Mesendoderm (in vitro differentiated cells): ENCODE data around the gene PADI3.

Experiments
- DNase-seq: peaks from one replicate; pipeline ENCODE4 v3.0.0; 2013
- H2AK5ac ChIP-seq: 2 replicates; pipeline ENCODE4 v1.6.1; 2013; ENCODE audit warnings: low read length, inconsistent platforms
- H2BK120ac ChIP-seq: 2 replicates; pipeline ENCODE4 v1.6.1; 2013; ENCODE audit warnings: low read depth, mild to moderate bottlenecking, low read length, moderate library complexity, mixed read lengths
- H2BK15ac ChIP-seq: replicated peaks from 2 replicates; pipeline ENCODE4 v1.6.1; 2013; ENCODE audit warnings: low read depth, mild to moderate bottlenecking, moderate library complexity
- H2BK5ac ChIP-seq: 2 replicates; pipeline ENCODE4 v1.6.1; 2013; ENCODE audit warnings: low read length, inconsistent platforms
- H3K18ac ChIP-seq: 2 replicates; pipeline ENCODE4 v1.6.1; 2013; ENCODE audit warnings: mild to moderate bottlenecking, low read length, mixed read lengths
- H3K23ac ChIP-seq: one replicate; pipeline ENCODE4 v1.6.1; 2013; ENCODE audit warnings: low read length
- H3K27ac ChIP-seq: 2 replicates; pipeline ENCODE4 v1.5.1; 2013; ENCODE audit warnings: low read depth, mild to moderate bottlenecking, inconsistent platforms, low read length, moderate library complexity
- H3K27me3 ChIP-seq: 2 replicates; pipeline ENCODE4 v1.6.1; 2013; ENCODE audit warnings: low read length, control low read depth, mild to moderate bottlenecking, inconsistent platforms; ENCODE audit not compliant: insufficient read depth, poor library complexity
- H3K36me3 ChIP-seq: 2 replicates; pipeline ENCODE4 v1.6.1; 2013; ENCODE audit warnings: low read length, inconsistent platforms; ENCODE audit not compliant: control insufficient read depth, insufficient read depth
- H3K4ac ChIP-seq: one replicate; pipeline ENCODE4 v1.6.1; 2013; ENCODE audit warnings: low read depth, mild to moderate bottlenecking, low read length, moderate library complexity
- H3K4me1 ChIP-seq: 2 replicates; pipeline ENCODE4 v1.6.1; 2013; ENCODE audit warnings: low read depth, low read length, inconsistent platforms; ENCODE audit not compliant: control insufficient read depth
- H3K4me2 ChIP-seq: 2 replicates; pipeline ENCODE4 v1.6.1; 2013; ENCODE audit warnings: low read length
- H3K4me3 ChIP-seq: 2 replicates; pipeline ENCODE4 v1.5.1; 2013; ENCODE audit warnings: mild to moderate bottlenecking, low read length
- H3K56ac ChIP-seq: one replicate; pipeline ENCODE4 v1.6.1; 2013; ENCODE audit warnings: low read length
- H3K79me1 ChIP-seq: 2 replicates; pipeline ENCODE4 v1.6.1; 2013; ENCODE audit warnings: low read length, inconsistent platforms
- H3K79me2 ChIP-seq: 2 replicates; pipeline ENCODE4 v1.6.1; 2013; ENCODE audit warnings: mild to moderate bottlenecking, low read length; ENCODE audit not compliant: control insufficient read depth, insufficient read depth
- H3K9ac ChIP-seq: 2 replicates; pipeline ENCODE4 v1.6.1; 2013; ENCODE audit warnings: low read length, inconsistent platforms
- H4K5ac ChIP-seq: one replicate; pipeline ENCODE4 v1.6.1; 2013; ENCODE audit warnings: low read length
- H4K8ac ChIP-seq: one replicate; pipeline ENCODE4 v1.6.1; 2013; ENCODE audit warnings: low read depth, mild to moderate bottlenecking, control low read depth, low read length, moderate library complexity
- WGBS: extraction: QIAGEN DNeasy Blood & Tissue Kit; methylation state at CpG from one replicate; pipeline ENCODE4 v1.1.7; 2013; ENCODE audit warnings: low lambda C conversion rate, missing lambda C conversion rate; ENCODE audit not compliant: insufficient coverage; ENCODE audit errors: extremely low coverage; 5-methylcytosine and 5-hydroxymethylcytosine counted together

PADI3 gene

DNA sequence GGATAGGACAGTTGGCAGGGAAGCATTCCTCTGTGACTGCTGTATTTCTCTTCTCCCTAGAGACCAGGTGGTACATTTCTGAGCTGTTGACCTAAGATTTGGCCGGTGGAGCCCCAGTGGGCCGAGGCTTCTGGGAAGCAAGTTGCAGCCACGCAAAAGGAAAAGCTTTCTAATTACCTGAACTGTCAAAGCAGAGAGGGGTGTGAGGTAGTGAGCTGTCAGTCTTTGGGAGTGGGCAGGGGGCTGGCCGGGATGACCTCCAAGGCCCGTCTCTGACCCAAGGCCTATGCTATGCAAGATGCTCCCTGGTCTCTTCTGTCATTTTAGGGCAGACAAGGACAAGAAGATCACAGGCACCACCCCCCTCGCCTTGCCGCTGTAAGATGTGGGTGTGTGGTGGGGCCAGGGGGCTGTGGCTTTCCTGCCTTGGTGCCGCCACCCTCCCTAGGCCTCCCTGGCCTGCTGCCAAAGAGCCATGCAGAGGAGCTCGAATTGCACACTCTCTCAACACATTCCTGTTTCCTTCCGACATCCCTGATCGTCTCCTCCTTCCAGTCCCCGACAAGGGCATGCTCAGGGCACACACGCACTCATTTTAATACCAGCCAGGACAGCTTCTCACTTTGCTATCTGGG, 36.3 kb upstream of the PADI3 start:
- Histone ChIP-seq H3K23ac (no peak overlapping the region), H4K5ac (no peak overlapping the region), H3K79me2 (no peaks in the 10 kb centered on the region), H2BK15ac (no peak overlapping the region), H3K4me1 (no peaks in the 10 kb centered on the region), H3K18ac (no peak overlapping the region), H3K56ac (no peak overlapping the region), H3K4me2 (no peak overlapping the region), H3K4ac (no peak overlapping the region), H4K8ac (no peak overlapping the region), H3K27me3 (no peaks in the 10 kb centered on the region), H2AK5ac (no peak overlapping the region), H3K9ac (no peak overlapping the region), H3K36me3 (no peaks in the 10 kb centered on the region), H3K4me3 (no peak overlapping the region), H3K27ac (no peak overlapping the region), H2BK120ac (no peak overlapping the region), H2BK5ac (no peak overlapping the region), H3K79me1 (no peaks in the 10 kb centered on the region)
- no CpG with 5 or more reads among the region's 13 CpGs for WGBS
- DNase-seq: peak; percentile 49

DNA sequence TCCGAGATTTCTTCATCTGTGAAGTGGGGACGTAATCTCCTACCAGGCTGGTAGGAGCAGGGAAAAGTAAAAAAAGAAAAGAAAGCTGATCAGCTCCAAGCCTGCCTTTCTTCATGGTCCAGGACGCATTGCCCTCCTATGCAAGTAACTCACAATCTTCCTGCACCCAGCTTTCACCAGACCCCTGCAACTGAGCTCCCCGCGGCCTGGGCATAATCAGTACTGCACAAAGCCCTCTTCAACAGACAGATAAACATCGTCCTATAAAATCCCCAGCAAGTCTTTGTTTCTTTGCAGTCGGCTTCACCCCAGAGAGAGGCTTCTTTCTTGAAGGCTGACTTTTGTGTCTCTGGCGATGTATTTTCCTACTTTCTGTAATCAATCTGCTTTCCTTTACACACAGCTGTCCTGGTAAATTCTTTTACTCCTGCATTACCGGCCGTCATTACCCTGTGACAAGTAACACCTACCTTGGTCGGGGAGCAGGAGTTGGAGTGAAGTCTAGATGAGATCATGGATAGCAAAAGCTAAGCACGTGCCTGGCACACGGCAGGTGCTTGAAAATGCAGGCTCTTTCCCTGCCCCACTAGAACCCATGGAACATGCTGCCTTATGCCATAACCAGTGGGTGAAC, 35.6 kb upstream of the PADI3 start:
- no peak overlapping the region for H3K4me3 ChIP-seq
- no peak overlapping the region for H3K56ac ChIP-seq
- DNase-seq: no peak
- H3K9ac ChIP-seq: no peak overlapping the region
- no peak overlapping the region for H2AK5ac ChIP-seq
- H4K5ac ChIP-seq: no peak overlapping the region
- H2BK120ac ChIP-seq: no peak overlapping the region
- H3K4ac ChIP-seq: no peak overlapping the region
- H3K4me1 ChIP-seq: no peaks in the 10 kb centered on the region
- H3K79me2 ChIP-seq: no peaks in the 10 kb centered on the region
- no peaks in the 10 kb centered on the region for H3K79me1 ChIP-seq
- no peaks in the 10 kb centered on the region for H3K36me3 ChIP-seq
- H2BK5ac ChIP-seq: no peak overlapping the region
- H3K27ac ChIP-seq: no peak overlapping the region
- H3K23ac ChIP-seq: no peak overlapping the region
- H4K8ac ChIP-seq: no peak overlapping the region
- H3K4me2 ChIP-seq: no peak overlapping the region
- H3K18ac ChIP-seq: no peak overlapping the region
- no CpG with 5 or more reads among the region's 13 CpGs for WGBS
- no peaks in the 10 kb centered on the region for H3K27me3 ChIP-seq
- no peak overlapping the region for H2BK15ac ChIP-seq

DNA sequence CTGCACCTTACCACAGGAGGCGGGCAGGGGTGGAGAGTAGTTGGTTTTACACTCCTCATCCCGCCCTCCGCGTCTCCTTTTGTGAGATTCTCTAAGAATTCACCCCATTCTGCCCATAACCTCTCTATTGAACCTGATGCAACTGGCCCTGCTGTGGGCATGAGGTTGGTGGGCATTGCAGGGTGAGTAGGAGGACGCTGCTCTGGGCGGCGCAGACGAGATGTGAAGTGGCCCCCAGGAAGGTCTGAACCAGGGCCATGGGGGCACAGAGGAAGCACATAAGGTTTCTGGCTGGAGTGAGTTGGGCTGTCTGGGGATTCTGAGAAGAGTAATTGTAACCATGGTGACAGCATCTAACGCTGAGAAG, 35.1 kb upstream of the PADI3 start:
- Histone ChIP-seq H3K4me1 (no peaks in the 10 kb centered on the region), H3K4ac (no peak overlapping the region), H2AK5ac (no peak overlapping the region), H3K36me3 (no peaks in the 10 kb centered on the region), H2BK15ac (no peak overlapping the region), H2BK5ac (no peak overlapping the region), H3K4me2 (no peak overlapping the region), H3K23ac (no peak overlapping the region), H3K27me3 (no peaks in the 10 kb centered on the region), H2BK120ac (no peak overlapping the region), H3K27ac (no peak overlapping the region), H4K8ac (no peak overlapping the region), H3K18ac (no peak overlapping the region), H3K79me2 (no peaks in the 10 kb centered on the region), H3K9ac (no peak overlapping the region), H3K79me1 (no peaks in the 10 kb centered on the region), H4K5ac (no peak overlapping the region), H3K4me3 (no peak overlapping the region), H3K56ac (no peak overlapping the region)
- no peak for DNase-seq
- no CpG with 5 or more reads among the region's 9 CpGs for WGBS

DNA sequence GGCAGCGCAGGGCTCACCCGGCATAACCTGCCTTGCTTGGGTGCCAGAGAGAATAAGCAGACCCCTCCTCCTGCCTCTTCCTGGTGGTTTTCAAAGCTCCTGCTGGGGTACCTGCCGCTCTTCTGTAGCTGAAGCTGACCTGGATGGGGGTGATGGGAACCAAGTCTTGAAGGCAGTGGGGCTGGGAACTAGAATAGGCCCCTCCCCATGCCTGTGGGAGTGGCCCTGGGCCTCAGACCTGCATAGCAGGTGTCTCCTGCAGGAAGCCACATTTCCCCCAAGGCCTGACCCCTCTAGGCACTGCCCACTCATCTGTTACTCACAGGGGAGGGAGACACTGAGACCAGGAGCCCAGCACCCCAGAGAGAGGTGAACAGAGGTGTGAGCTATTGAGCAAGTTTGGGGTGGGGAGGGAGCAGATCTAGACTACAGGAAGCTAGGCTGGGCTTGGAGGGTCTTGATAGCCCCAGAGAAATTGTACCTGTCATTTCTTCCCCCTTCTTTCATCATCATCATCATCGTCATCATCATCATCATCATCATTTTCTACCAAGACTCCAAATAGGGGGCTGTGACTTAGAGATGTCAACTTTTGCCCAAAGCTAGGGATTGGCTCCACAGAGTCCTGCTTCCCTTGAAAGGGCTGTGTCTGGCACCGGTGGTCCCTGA, 33.9 kb upstream of the PADI3 start:
- Histone ChIP-seq H3K4ac (no peak overlapping the region), H2BK5ac (no peak overlapping the region), H3K23ac (no peak overlapping the region), H3K36me3 (no peaks in the 10 kb centered on the region), H3K79me2 (no peaks in the 10 kb centered on the region), H4K8ac (no peak overlapping the region), H3K56ac (no peak overlapping the region), H3K4me3 (no peak overlapping the region), H3K18ac (no peak overlapping the region), H3K4me2 (no peak overlapping the region), H3K27ac (no peak overlapping the region), H3K9ac (no peak overlapping the region), H4K5ac (no peak overlapping the region), H2BK120ac (no peak overlapping the region), H3K4me1 (no peaks in the 10 kb centered on the region), H3K79me1 (no peaks in the 10 kb centered on the region), H2BK15ac (no peak overlapping the region), H3K27me3 (no peaks in the 10 kb centered on the region), H2AK5ac (no peak overlapping the region)
- no peak for DNase-seq
- WGBS: no CpG with 5 or more reads among the region's 5 CpGs

DNA sequence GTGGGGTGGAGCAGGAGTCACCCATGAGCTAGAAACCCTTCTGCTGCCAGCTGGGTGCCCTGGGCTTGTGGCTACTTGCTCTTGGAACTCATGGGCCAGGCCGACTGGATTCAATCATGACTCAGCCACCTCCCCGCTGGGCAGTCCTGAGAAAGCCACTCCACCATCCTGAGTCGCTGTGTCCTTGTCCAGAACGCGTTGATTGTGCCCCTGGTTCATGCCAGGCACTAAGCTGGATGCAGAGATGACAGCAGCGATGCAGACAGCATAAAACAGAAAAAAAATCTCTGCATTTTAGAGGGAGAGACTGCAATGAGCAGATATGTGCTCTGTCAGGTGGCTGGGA, 33.4 kb upstream of the PADI3 start:
- H3K23ac ChIP-seq: no peak overlapping the region
- H2BK120ac ChIP-seq: no peak overlapping the region
- H3K79me2 ChIP-seq: no peaks in the 10 kb centered on the region
- H3K36me3 ChIP-seq: no peaks in the 10 kb centered on the region
- no peak overlapping the region for H2AK5ac ChIP-seq
- H3K18ac ChIP-seq: no peak overlapping the region
- H3K56ac ChIP-seq: no peak overlapping the region
- no peak overlapping the region for H4K8ac ChIP-seq
- no peak overlapping the region for H4K5ac ChIP-seq
- H3K27ac ChIP-seq: no peak overlapping the region
- no peak overlapping the region for H3K4me3 ChIP-seq
- WGBS: no CpG with 5 or more reads among the region's 6 CpGs
- no peak overlapping the region for H3K4me2 ChIP-seq
- no peak overlapping the region for H3K9ac ChIP-seq
- no peak overlapping the region for H2BK15ac ChIP-seq
- H3K27me3 ChIP-seq: no peaks in the 10 kb centered on the region
- H3K4ac ChIP-seq: no peak overlapping the region
- DNase-seq: no peak
- H2BK5ac ChIP-seq: no peak overlapping the region
- H3K4me1 ChIP-seq: no peaks in the 10 kb centered on the region
- H3K79me1 ChIP-seq: no peaks in the 10 kb centered on the region
